Measurements from ENCODE around the gene GGA3. TPM values are rescaled to one million over a fixed set of nuclear protein-coding genes. Genes with fewer than 3 reads are reported as not detected.
"Not testable (repeated sequence)": the region's sequence is repeated elsewhere in the genome, so short reads cannot be mapped to it uniquely, and the experiment has no call there.

Gene GGA3
- total RNA-seq, 2 donors from 2014 or later, result 18.5 to 23.7 TPM

- Histone ChIP-seq H3K27me3 (no peaks in the 10 kb centered on the region), H3K36me3 (no peaks in the 10 kb centered on the region), H3K27ac (no peak overlapping the region), H3K9me3 (no peaks in the 10 kb centered on the region), H3K4me3 (no peak overlapping the region), H3K4me1 (no peaks in the 10 kb centered on the region)
- TF ChIP-seq CTCF (IDR thresholded peaks at IDR 0.05), result no peak
- DNase-seq (ENCODE audit: low spot score), result no peak
These were observed 39.6 kb upstream of the GGA3 start for GRCh38 chr17:75301049-75301448.

- H3K36me3 ChIP-seq, result no peaks in the 10 kb centered on the region
- no peaks in the 10 kb centered on the region for H3K27me3 ChIP-seq
- H3K4me1 ChIP-seq, result no peaks in the 10 kb centered on the region
- H3K9me3 ChIP-seq, result no peaks in the 10 kb centered on the region
- TF ChIP-seq CTCF (IDR thresholded peaks at IDR 0.05), result no peak
- no peak overlapping the region for H3K27ac ChIP-seq
- DNase-seq (ENCODE audit: low spot score), result no peak
- H3K4me3 ChIP-seq, result no peak overlapping the region
These were observed 38.9 kb upstream of the GGA3 start for GRCh38 chr17:75300280-75300679.

DNA sequence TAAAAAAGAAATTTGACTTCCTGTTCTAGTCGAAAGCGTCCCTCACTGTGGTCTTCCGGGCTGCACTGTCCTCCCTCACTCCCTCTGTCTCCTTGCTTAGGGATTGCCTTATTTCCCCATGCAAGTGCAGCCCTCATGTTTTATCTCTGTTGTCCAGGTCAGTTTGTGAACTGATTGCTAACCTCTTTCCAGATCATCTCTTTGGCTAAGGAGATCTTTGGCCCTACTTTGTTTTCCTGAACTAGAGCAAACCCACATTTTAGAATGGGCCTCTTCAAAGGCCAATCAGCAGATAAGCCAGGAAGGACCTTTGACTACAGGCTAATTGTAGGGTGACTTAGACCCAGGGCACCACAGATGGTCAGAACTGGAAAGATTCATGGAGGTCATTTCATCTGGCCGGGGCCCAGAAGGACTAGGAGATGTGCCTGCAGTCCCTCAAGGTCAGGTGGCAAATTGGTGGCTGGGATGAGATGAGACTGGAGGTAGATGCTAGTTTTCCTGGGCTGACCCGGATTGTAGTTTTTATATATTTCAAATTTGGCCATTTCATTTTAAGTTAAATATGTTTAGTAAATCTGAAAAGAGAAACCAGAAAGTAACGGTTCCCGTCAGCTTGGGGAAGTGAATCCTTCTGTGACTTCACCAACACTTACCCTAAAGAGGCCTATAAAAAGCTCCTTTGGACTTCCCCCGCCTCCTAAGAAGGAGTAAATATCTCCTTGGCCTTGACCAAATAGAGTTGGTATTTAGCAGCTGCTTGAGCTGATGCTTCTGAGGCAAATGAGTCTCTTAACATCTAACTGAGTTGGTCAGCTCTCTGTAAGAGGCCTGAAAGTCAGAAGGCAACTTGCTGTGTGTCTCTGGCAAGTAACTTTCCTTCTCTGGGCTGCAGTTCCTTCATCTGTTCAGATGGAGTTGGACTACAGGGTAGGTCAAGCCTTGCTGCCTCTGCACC lies 34.1 kb upstream of the GGA3 start:
- Histone ChIP-seq H3K9me3 (no peaks in the 10 kb centered on the region), H3K27me3 (no peaks in the 10 kb centered on the region), H3K36me3 (no peaks in the 10 kb centered on the region), H3K27ac (peak overlapping the region in 1 of 2 donors; percentile 38), H3K4me3 (no peak overlapping the region), H3K4me1 (no peaks in the 10 kb centered on the region)
- no peak for DNase-seq (ENCODE audit: low spot score)
- no peak for TF ChIP-seq CTCF (IDR thresholded peaks at IDR 0.05)

- not testable (repeated sequence) for H3K4me3 ChIP-seq; DNase-seq (ENCODE audit: low spot score); H3K9me3 ChIP-seq; H3K36me3 ChIP-seq; H3K27me3 ChIP-seq; H3K4me1 ChIP-seq
- H3K27ac ChIP-seq, result peak overlapping the region in 1 of 2 donors; percentile 22
These were observed 31.5 kb upstream of the GGA3 start for GRCh38 chr17:75292810-75293448.

- Histone ChIP-seq H3K4me1 (peaks cover 0 to 7% of the 10 kb centered on the region in 2 donors), H3K36me3 (peaks cover 14% of the 10 kb centered on the region), H3K27me3 (no peaks in the 10 kb centered on the region), H3K27ac (peak overlapping the region; percentile 89 to 92), H3K9me3 (no peaks in the 10 kb centered on the region), H3K4me3 (peak overlapping the region; percentile 48 to 85)
- DNase-seq (ENCODE audit: low spot score), result peak; percentile 80
- TF ChIP-seq CTCF (IDR thresholded peaks at IDR 0.05), result no peak
These were observed 28.5 kb upstream of the GGA3 start for GRCh38 chr17:75289832-75290337.
